Stimulated activated CD8-positive, alpha-beta memory T cell treated with anti-CD3 and anti-CD28 coated beads, Interleukin-15, amount 100 ng/mL, for 1 hour (primary cell): ENCODE results near the gene DHRSX.
"Not testable (repeated sequence)": the region's sequence is repeated elsewhere in the genome, so short reads cannot be mapped to it uniquely, and the experiment has no call there.

Experiments used
- DNase-seq: peaks from one replicate; pipeline ENCODE4 v3.0.0-alpha.2; 2020; ENCODE audit warnings: low read depth

The DHRSX gene

DNA sequence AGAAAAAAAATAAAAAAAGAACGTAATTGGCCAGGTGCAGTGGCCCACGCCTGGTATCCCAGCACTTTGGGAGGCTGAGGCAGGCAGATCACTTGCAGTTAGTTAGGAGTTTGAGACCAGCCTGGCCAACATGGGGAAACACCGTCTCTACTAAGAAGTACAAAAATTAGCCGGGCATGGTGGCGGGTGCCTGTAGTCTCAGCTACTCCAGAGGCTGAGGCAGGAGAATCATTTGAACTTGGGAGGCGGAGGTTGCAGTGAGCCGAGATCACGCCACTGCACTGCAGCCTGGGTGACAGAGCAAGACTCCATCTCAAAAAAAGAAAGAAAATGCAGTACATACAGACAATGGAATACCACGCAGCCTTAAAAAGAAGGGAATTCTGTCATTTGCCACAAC lies 150.7 kb downstream of the DHRSX start:
- not testable (repeated sequence) for DNase-seq

- DNase-seq, result no peak
These were observed 152.6 kb downstream of the DHRSX start for GRCh38 chrX:2348211-2348610.

DNA sequence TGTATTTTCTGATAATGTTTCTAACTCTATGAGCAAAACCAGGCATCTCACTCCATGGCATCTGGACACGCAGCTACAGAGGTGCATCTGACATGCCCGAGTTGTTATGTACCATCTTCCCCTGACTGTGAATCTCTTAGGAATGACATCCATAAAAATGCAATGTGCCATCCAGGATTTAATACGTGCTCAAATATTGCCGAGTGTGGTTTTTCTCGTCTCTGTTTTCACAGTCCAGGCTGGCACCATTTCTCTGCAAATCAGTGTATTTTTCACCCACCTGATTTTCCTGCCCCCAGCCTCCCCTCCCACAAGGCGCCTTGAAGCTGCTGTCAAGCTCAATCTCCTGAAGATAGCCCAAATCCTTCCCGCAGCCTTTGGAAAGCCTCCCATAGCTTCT lies 154.6 kb downstream of the DHRSX start:
- DNase-seq, result no peak

- no peak for DNase-seq
These were observed 155.2 kb downstream of the DHRSX start for GRCh38 chrX:2345562-2345961.

- no peak for DNase-seq
These were observed 157.4 kb downstream of the DHRSX start for GRCh38 chrX:2343413-2343812.

DNA sequence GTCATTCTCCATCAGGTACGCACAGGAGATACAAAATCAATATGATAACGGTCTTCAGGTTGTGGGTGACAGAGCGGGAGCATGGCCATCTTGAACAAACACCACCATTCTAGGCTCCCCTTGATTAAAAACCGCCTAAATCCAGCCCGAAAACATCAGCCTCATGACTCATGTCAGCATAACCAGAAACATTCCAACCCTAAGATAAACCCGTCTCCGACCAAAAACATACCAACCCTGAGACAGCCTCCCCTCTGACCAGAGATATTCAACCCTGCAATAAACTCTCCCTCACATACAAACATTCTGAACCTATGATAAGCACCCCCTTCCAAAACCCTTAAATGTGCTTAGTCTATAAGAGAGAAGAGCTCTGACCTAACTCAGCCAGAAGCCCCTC lies 157.9 kb downstream of the DHRSX start:
- no peak for DNase-seq

- no peak for DNase-seq
These were observed 158.5 kb downstream of the DHRSX start for GRCh38 chrX:2342281-2342688.

DNA sequence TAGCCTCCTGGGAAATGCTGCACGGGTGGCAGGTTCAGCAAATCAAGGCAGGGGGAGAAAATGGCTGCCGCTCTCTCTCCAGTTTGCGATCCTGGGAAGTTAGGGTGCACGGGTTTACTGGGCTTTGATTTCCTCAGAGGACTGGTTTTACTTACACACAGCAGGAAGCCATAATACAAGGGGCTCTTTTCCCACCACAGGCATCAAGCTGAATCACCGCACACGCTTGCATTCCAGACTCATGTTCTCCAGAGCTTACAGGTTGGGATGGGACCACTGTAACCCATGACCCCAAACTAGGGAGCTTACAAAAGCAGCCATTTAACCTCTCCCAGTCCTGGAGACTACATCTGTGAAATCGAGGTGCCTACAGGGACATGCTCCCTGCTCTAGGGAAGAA lies 159.8 kb downstream of the DHRSX start:
- DNase-seq, result no peak

GRCh38 chrX:2336181-2336580 lies 164.6 kb downstream of the DHRSX start:
- no peak for DNase-seq

GRCh38 chrX:2334237-2334636 lies 166.5 kb downstream of the DHRSX start:
- DNase-seq, result no peak

DNA sequence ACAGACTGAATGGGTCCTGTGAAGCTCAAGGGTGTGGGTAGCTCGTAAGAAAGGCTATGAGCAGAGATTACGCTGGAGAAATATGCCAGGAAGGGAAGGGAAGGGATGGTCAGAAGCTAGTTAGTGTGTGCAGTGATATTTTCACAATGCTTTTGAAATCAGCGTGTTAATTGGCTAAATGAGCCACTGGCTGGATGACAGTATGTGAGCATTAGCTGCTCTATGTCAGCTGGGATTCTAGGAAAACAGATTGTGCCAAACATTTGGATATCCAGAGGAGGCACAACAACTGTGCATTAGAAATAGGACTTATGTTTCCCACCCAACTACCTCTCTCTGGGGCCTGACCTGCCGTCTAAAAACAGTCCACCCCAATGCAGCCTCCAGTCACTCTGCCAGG lies 168.5 kb downstream of the DHRSX start:
- no peak for DNase-seq

GRCh38 chrX:2330910-2331309 lies 169.9 kb downstream of the DHRSX start:
- DNase-seq, result no peak

DNA sequence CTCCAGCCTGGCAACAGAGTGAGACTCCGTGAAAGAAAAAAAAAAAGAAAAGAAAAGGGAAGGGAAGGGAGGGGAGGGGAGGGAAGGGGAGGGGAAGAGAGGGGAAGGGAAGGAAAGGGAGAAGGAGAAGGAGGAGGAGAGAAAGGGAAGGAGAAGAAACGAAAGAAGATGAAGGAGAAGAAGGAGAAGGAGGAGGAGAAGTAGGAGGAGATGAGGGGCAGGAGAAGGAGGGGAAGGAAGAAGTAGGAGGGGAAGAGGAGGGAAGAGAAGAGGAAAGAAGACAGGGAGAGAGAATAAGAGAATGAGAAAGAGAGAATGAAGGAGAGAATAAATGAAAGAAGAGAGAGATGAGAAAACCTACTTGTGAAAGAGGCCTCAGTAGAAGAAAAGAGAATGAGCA lies 170.3 kb downstream of the DHRSX start:
- DNase-seq, result no peak

- no peak for DNase-seq
These were observed 173.4 kb downstream of the DHRSX start for GRCh38 chrX:2327423-2327822.

GRCh38 chrX:2325076-2325784 lies 175.5 kb downstream of the DHRSX start:
- no peak for DNase-seq

DNA sequence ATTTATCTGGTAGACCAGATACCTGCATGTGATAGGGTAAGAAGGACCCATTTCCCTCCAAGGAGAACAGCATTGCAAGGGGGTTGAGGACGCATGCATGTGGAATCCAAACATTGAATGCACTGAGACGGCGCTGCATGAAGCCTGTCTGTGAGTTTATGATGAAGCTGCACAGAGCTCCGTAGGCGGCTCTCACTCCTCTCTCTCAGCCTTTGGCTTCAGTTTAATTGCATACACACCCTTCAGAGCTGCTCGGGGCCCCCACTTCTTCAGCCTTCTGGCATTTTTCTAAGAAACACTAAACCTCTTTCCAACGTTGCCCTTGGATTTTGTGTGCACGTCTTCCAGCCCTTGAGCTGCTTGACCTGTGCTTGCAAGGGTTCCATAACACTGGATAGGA lies 176.6 kb downstream of the DHRSX start:
- no peak for DNase-seq

DNA sequence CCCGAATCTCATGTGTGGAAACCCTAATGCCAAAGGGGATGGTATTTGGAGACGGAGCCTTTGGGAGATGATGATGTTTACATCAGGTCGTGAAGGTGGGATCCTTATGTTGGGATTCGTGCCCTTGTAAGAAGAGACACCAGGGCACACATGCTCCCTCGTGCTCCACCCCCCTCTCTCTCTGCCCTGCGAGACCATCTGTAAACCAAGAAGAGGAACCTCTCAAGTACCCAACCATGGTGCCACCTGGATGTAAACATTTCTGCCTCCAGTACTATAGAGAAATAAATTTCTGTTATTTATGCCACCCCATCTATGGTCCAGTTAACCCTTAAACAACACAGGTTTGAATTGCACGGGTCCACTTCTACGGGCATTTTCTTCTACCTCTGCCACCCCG lies 179.4 kb downstream of the DHRSX start:
- DNase-seq, result no peak

DNA sequence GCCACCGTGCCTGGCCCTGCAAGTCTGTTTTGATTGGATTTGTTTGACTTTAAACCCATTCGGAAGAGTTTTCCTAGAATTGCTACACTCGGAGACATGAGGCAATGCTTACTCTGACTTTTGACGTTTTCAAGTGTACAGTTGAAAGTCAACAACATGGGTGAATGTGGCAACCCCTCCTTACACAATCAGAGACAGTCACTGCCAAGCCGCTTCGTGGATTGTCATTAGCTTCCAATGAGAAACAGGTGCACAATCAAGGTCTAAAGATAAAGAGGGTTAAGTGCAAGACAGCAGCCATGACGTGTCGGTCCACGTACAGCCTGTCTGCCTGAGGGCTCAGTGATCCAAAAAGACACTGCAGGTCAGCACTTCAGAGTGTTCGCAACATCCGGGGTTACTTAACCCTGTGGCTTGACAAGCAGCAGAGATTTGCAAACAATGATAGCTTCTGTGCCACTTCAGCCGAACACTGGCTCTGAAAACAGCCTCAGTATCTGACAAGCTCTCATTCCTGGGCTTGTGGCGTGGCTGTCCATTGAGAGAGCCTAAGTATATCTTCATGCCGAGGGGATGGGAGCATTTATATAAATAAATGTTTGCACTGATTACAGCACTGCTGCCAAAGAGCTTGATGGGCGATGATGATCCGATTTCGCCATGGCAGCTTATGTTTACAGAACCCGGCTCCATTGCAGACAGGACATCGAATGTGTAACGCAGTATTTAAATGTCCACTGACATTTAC lies 180.0 kb downstream of the DHRSX start:
- DNase-seq, result no peak

DNA sequence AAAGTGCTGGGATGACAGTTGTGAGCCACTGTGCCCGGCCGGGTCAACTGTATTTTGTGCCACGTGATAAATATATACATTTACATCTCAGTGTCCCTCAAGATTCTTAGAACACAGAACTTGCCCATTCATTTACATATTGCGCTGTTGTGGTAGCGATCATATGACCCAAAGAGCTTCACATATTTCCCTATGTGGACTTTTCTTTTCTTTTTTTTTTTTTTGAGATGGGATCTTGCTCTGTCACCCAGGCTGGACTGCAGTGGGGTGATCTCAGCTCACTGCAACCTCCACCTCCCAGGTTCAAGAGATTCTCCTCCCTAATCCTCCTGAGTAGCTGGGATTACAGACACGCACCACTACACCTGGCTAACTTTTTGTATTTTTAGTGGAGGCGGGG lies 180.7 kb downstream of the DHRSX start:
- no peak for DNase-seq

GRCh38 chrX:2318371-2318770 lies 182.4 kb downstream of the DHRSX start:
- no peak for DNase-seq

DNA sequence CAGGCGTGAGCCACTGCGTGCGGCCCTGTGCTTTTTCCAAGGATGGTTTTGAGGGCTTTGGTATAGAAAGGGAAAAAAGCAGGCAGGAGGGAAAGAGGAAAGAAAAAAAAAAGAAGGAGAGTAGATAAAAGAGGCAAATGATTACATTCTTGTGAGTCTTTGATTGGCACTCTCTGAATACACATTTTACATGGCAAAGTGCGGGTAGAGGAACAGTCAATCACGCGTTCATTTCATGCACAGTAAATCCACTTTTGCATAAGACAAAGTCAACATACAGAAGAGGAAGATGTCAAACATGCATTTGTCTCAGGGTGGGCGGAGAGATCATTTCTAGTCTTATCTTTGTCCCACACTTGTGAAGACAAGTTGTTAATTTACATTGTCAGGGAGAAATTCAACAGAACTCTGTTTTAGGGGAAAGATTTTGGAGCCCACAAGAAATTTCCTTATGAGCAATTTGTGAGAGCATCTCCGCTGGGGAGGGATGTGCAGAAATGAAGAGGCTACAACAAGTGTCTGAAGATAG lies 183.2 kb downstream of the DHRSX start:
- no peak for DNase-seq

- no peak for DNase-seq
These were observed 184.2 kb downstream of the DHRSX start for GRCh38 chrX:2316534-2316933.

- no peak for DNase-seq
These were observed 185.3 kb downstream of the DHRSX start for GRCh38 chrX:2315434-2315833.
